ENCODE measurements around the gene CBLC. TPM values are rescaled to one million over a fixed set of nuclear protein-coding genes. Genes with fewer than 3 reads are reported as not detected.
A peak's percentile ranks its signal among the peaks of the same experiment; 100 is the strongest.

CBLC gene
- total RNA-seq, 1 experiment from 2014 or later = 15.9 TPM

DNA sequence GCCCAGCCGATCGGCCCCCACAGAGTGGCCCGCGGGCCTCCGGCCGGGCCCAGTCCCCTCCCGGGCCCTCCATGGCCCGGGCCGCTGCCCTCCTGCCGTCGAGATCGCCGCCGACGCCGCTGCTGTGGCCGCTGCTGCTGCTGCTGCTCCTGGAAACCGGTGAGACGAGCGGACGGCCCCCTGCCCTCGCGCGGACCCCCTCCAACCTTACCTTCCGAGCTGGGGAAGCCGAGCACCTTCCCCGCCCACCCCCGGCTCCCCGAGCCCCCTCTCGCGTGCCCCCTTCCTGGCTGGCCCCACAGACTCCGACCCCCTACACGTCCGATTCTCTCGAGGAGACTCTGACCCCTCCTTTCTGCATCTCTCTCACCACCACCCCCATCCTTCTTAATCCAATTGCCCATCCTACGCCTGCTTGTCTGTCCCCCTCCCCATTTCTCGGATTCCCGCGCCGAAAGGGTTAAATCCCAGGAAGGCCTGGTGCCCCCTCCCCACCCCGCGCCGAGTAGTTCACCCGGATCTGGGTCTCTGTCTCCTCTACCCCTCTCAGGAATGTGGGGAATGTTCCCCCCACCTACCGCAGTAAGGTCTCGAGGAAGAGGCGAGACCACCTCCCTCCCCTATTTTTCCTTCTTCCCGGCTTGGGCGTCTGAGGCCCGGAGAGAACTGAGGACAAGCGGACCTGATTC lies 68.9 kb downstream of the CBLC start:
- no peak overlapping the region for H2BK5ac ChIP-seq (ENCODE audit: insufficient read length, low read length)
- no peak overlapping the region for H3K27ac ChIP-seq (ENCODE audit: insufficient read length, low read depth, low read length)
- H4K20me1 ChIP-seq (ENCODE audit: control insufficient read depth, insufficient read depth, insufficient read length) = no peaks in the 10 kb centered on the region
- H4K5ac ChIP-seq (ENCODE audit: insufficient read length, low read depth, low read length) = no peak overlapping the region
- H3K9ac ChIP-seq (ENCODE audit: extremely low read depth, insufficient read length, low read length) = peak overlapping the region; percentile 62
- peaks cover 0 to 8% of the 10 kb centered on the region in 2 experiments; a peak in 3 of 5 replicates for H3K9me3 Mint-ChIP-seq
- H3T11ph ChIP-seq (ENCODE audit: low read length) = no peak overlapping the region
- WGBS (ENCODE audit: extremely low coverage, insufficient read length, low lambda C conversion rate) = no CpG with 5 or more reads among the region's 51 CpGs
- peaks cover 27% of the 10 kb centered on the region; the same call in 1 of the 2 replicates for H3K79me2 ChIP-seq (ENCODE audit: insufficient read depth, low read length)
- H3K36me3 Mint-ChIP-seq (ENCODE audit: insufficient read depth in 1 of 3, low read depth in 3 of 3) = peaks cover 6 to 24% (median 12%) of the 10 kb centered on the region in 3 experiments; a peak in 5 of 7 replicates
- no peak overlapping the region for H4K91ac ChIP-seq (ENCODE audit: insufficient read length, low read depth, low read length)
- H2BK120ac ChIP-seq (ENCODE audit: low read depth, low read length, poor library complexity, severe bottlenecking) = no peak overlapping the region
- H3K4me2 ChIP-seq (ENCODE audit: insufficient read depth, insufficient read length, low read length) = peak overlapping the region; percentile 76
- H3K27ac Mint-ChIP-seq = peak overlapping the region; percentile 97 to 100 (median 98)
- H2AK5ac ChIP-seq (ENCODE audit: insufficient read length, low read length) = no peak overlapping the region
- peaks cover 26 to 37% of the 10 kb centered on the region in 2 experiments for H3K4me1 Mint-ChIP-seq
- TF ChIP-seq, protein P1, sequence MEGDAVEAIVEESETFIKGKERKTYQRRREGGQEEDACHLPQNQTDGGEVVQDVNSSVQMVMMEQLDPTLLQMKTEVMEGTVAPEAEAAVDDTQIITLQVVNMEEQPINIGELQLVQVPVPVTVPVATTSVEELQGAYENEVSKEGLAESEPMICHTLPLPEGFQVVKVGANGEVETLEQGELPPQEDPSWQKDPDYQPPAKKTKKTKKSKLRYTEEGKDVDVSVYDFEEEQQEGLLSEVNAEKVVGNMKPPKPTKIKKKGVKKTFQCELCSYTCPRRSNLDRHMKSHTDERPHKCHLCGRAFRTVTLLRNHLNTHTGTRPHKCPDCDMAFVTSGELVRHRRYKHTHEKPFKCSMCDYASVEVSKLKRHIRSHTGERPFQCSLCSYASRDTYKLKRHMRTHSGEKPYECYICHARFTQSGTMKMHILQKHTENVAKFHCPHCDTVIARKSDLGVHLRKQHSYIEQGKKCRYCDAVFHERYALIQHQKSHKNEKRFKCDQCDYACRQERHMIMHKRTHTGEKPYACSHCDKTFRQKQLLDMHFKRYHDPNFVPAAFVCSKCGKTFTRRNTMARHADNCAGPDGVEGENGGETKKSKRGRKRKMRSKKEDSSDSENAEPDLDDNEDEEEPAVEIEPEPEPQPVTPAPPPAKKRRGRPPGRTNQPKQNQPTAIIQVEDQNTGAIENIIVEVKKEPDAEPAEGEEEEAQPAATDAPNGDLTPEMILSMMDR (conservative IDR thresholded peaks at IDR 0.05) = no peak
- no peaks in the 10 kb centered on the region for H3K9me3 ChIP-seq (ENCODE audit: control insufficient read depth, low read depth, low read length)
- no peak overlapping the region for H2AFZ ChIP-seq (ENCODE audit: low read length)
- DNase-seq = peak; percentile 91
- peaks cover 8% of the 10 kb centered on the region for H3K27me3 Mint-ChIP-seq (ENCODE audit: low read depth)
- H2BK12ac ChIP-seq (ENCODE audit: insufficient read length, low read depth, low read length) = no peak overlapping the region
- no peak overlapping the region for H2BK20ac ChIP-seq (ENCODE audit: low read depth, low read length, poor library complexity, severe bottlenecking)
- no peak overlapping the region for H4K8ac ChIP-seq (replicated peaks; ENCODE audit: insufficient read length, low read depth, low read length)
- H3K79me1 ChIP-seq (ENCODE audit: insufficient read depth, low read depth, low read length, poor library complexity, severe bottlenecking) = peaks cover 5% of the 10 kb centered on the region
- no peak overlapping the region for H2BK15ac ChIP-seq (ENCODE audit: low read depth, low read length)
- H3K14ac ChIP-seq (ENCODE audit: insufficient read depth, low read length) = peak overlapping the region; percentile 93
- H3K23me2 ChIP-seq (ENCODE audit: insufficient read length, low read depth, low read length, poor library complexity, severe bottlenecking) = peaks cover 23% of the 10 kb centered on the region
- H3K4me1 ChIP-seq (ENCODE audit: insufficient read depth, low read length) = peaks cover 5% of the 10 kb centered on the region; the same call in 1 of the 2 replicates
- no peak overlapping the region for H3K23ac ChIP-seq (ENCODE audit: insufficient read length, low read depth, low read length)
- H3K56ac ChIP-seq (ENCODE audit: insufficient read length, low read depth, low read length) = no peak overlapping the region
- no peaks in the 10 kb centered on the region for H3K27me3 ChIP-seq (ENCODE audit: insufficient read depth, low read length)
- peak overlapping the region; percentile 89 to 96 for H3K4me3 Mint-ChIP-seq
- peak overlapping the region; percentile 97 for H3K18ac ChIP-seq (ENCODE audit: insufficient read length, low read depth, low read length)
- peak overlapping the region; percentile 62; the same call in 1 of the 2 replicates for H3K4ac ChIP-seq (ENCODE audit: low read depth, low read length)
